ENCODE measurements around the gene IGFBP3.

DNA sequence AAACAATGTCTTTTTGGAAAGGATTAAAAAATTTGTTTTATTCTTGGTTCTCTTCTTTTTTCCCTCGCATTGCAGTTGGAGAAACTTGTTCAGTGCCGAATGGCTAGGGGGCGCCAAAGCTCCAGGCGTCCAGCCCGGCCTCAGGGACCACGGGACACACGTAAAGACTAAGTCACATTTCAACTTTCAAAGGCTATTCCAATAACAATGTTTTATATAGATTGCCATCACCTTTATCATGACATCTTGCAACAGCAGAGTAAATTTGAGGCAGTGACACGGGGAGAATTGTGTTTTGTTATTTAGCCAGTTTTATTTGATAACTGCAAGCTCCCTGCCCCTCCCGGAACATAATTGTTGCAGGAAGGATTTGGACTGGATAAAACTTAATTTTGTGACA is 2.2 kb upstream of the IGFBP3 start:
- TF ChIP-seq GATA2 (IDR thresholded peaks at IDR 0.05; ENCODE audit: low read depth, low read length) (peak; percentile 81), GATA3 (IDR thresholded peaks at IDR 0.05; ENCODE audit: low read depth, low read length) (peak; percentile 20; the same call in 1 of the 2 replicates)
